ENCODE measurements around the gene ADAM12.
"Not testable (repeated sequence)": the region's sequence is repeated elsewhere in the genome, so short reads cannot be mapped to it uniquely, and the experiment has no call there.

The ADAM12 gene

DNA sequence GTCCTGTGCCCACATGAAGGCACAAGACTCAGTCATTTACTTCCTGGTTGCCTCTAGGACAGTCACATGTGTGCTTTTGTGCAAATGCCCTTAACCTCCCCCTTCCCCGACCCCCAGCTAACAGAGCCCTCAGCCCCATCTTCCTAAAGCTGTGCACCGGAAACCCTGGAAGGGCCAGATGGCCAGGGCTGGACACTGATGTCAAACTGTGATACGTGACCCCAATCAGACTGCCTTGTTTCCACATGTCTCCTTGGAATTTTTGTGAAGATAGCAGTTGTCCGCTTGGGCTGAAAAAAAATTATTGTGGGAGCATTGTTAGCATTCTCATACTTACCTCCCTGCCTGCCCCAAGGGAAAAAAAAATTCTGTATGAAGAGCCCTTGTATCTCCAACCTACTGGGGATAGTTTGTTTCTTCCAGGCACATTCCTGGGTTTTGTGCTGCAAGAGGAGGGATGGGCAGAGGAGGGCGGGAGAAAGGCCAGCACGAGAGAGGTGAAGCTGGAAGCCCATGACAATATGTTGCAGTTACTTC, 17.0 kb upstream of the ADAM12 start:
- DNase-seq, result no peak

DNA sequence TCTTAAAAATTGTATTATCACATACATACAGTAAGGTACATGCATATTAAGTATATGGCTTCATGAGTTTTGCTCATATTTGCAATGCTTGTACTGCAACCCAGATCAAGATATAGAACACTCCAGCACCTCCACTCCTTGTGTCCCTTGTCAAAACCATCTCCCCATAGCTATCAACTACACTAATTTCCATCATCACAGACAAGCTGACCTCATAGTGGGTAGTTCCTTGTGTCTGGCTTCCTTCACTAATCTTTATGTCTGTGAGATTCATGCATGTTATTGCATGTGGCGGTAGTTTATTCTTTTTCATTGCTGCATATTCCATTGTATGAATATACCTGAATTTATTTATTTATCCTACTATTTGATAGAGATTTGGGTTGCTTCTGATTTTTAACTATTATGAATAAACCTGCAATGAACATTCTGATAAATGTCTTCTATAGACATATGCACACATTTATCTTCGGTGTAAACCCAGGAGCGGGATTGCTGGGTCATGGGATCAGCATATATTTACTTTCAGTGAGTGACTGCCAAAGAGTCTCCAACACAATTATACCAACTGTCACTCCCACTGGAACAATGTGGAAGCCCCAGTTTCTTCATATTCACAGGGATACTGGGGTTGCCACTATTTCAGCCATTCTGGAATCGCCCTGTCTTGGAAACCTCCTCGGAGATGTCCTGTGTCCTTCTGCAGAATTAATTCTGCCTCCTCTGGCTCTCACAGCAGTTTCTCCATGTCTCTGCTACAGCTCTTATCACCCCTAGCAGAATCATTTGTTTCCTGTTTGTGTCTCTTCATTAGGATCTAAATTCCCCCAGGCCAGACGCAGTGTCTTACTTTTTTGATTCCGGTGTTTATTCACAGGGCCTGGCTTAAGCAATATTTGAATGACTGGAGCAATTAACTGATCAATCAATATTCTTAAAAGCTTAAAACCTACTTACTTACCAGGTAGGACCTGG, 14.7 kb upstream of the ADAM12 start:
- DNase-seq, result no peak

- no peak for DNase-seq
Observed at GRCh38 chr10:126400641-126401040, 12.4 kb upstream of the ADAM12 start.

- no peak for DNase-seq
Observed at GRCh38 chr10:126398924-126399323, 10.6 kb upstream of the ADAM12 start.

DNA sequence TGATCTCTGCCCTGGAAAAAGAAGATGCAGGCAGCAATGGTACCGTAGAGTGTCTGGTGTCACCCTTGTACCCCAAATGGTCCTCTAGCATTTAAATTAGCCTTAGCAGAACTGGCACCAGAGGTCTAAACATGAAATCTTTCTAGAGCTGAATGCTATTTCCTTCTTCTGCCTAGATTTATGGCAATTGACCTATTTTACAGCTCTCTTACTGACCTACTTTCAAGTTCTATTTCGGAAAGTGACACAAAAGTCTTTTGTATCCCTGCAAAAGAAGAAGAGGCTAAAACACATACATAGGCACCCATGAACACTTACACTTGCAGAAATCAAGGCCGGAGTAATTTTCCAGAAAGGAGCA, 10.1 kb upstream of the ADAM12 start:
- DNase-seq, result no peak

DNA sequence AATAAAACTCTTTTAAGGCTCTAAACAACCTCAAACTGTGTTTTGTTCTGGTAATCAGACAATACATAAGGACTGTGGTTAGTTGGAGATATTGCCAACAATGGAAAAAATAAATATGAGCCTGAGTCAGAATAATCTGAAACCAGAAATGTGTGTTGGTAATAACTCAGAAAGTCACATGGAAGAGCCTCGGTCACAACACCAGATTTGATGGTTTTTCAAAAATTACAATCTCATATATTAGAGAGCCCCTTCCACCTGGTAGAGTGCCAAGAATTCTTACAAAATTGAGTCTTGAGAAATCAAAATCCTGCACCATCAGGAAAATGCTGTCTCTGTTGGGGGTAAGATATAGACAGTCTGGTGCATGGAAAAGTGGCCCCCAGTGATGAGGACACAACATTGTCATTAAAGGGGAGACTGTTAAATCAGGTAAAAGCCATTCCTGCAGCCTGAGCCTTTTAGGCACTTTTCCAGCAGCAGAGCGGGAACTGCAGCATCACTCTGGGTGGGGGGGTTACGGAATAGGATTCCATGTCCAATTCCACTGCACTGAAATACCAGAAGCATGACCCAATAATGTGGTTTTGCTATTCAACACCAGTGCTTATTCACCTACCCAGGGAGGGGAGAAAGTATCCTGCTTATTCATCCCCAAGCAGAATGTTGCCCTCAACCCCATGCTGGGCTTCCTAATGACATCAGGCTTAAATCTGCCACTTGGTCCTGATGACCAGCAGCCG, 9.5 kb upstream of the ADAM12 start:
- DNase-seq, result no peak

DNA sequence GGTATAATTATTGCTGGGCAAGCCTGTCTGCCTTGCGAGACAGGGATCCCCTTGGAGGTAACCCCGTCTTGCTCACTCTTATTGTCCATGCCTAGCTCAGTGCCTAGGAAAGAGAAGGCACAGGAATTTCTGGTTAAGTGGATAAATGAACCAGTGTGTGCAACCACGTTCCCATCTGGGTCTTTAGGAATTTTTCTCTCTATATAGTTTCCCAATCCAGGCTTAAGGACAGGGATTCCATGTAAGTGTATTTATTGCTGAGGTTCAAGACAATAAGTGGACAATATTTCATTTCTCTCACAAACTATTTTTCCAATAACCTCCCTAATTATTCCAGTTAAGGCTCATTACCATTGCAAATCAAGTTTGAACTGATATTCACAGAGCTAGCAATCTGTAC, 8.9 kb upstream of the ADAM12 start:
- DNase-seq, result no peak

- DNase-seq, result no peak
Observed at GRCh38 chr10:126394948-126395347, 6.7 kb upstream of the ADAM12 start.

- no peak for DNase-seq
Observed at GRCh38 chr10:126393076-126393475, 4.8 kb upstream of the ADAM12 start.

- no peak for DNase-seq
Observed at GRCh38 chr10:126392469-126392868, 4.2 kb upstream of the ADAM12 start.

DNA sequence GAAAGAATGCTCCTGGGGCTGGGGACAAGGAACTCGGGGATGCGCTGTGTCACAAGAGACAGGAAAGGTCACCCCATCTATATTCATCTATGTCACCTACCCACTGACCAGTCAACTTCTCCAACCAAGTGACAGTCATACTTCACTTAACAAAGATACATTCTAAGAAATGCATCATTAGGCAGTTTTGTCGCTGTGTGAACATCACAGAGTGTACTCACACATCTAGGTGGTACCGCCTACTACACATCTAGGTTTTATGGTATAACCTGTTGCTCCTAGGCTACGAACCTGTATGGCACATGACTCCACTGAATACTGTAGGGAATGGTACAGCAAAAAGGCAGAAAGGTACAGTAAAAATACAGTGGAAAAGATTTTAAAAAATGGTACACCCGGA, 3.8 kb upstream of the ADAM12 start:
- no peak for DNase-seq

GRCh38 chr10:126391192-126391885, 3.1 kb upstream of the ADAM12 start:
- no peak for DNase-seq

DNA sequence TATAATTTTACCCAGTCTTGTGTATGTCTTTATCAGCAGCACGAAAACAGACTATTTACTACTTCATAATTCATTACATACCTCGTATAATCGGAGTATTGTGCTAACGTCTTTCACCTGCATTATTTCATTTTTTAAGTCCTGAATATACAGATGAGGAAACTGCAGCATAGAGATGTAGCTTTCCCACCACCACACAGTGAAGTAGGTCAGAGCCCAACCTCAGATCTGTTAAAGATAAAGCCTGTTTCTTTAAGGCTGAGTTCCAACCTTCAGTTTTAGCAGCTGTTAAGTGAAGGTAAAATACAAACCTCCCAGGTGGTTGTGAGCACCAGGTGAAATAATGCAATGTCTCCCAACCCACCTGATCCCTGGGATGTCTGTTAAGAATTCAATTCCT, 2.0 kb upstream of the ADAM12 start:
- DNase-seq, result no peak

GRCh38 chr10:126387041-126387921, 996 bp downstream of the ADAM12 start:
- DNase-seq, result no peak

DNA sequence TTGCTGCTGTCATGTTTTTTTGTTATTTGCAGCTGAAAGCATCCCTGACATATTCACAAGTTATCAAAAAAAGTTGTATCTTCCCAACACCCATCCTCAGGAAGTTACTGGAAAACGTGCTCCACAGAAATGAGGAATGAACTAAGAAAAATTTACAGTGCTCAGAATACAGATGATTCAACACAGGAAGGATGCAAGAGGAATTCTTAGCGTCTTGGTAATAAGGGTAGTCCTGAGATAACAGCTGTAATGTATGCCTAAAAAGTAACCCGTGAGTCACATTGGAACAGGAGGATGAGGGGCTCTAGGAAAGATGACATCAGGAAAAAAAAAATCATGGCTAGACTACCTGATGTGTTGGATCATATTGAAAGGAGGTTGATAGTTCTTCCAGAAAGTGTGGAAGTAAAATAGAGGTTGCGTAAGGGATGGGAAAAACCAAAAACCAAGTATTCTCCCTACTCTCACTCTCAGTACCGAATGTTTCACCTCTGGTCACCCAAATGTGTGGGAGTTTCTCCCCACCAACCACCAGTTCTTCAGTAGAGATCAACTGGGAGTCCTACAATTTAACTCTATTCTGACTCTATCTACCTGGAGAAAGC, 3.9 kb downstream of the ADAM12 start:
- no peak for DNase-seq

DNA sequence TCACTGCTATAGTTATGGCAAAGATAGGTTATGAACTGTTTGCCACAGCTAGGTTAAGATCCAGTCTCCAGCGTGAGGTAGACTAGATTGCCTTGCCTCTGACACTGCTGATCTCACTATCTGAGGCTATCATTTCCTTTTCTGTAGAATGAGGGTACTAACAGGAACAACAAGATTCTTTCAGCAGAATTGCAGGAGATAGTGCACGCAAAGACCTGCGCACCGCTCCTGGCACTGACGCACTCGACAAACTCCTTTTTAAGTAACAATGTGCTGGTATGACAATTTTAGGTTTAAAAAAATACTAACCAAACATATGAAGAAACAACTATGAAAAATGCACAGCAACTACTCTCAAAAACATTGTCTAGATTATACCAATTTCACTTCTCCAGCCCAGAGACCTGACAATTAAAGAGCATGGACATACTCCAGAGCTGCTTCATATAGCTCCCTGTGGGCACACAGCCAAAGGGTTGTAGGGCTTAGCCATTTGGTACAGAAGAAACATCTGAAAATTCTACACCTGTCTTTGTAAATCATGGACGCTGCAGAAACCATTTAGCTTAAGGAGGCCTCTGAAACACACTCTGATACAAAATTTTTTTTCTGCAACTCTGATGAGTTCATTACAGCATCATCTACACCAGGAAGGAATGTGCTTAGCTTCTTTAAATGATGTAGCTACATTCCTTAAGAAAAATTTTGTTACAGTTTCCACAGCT, 7.8 kb downstream of the ADAM12 start:
- DNase-seq, result no peak

GRCh38 chr10:126379166-126379565, 9.1 kb downstream of the ADAM12 start:
- not testable (repeated sequence) for DNase-seq

DNA sequence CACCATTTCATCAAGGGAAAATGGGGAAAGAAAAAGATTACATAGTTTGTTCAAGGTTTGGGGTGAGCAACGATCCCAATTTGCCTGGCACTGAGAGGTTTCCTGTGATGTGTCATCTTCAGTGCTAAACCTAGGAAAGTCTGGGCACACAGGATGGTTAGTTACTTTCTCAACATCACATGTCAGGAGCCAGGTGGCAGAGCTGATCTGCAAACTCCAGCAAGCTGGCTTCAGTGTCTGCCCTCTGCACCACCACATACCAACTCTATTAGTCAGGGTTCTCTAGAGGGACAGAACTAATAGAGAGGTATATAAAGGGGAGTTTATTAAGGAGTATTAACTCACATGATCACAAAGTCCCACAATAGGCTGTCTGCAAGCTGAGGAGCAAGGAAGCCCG, 11.3 kb downstream of the ADAM12 start:
- no peak for DNase-seq

GRCh38 chr10:126375926-126376554, 12.2 kb downstream of the ADAM12 start:
- no peak for DNase-seq

DNA sequence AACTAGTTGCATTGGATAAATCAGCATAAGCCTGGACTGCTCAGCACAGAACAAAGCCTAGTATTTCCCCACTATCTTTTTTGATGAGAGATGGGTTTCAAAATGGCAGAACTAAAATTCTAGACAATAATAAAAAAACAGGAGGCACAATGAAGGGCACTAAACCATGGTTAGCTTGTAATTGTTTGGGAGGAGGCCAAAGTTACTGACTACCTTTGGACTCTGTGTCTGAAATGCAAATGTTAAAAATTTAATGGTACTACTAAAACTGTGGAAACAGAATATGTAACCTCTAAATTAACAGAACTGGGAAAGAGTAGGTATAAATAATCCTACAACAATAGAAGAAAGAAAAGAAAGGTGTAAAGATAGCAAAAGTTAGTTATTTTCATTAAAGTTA, 13.0 kb downstream of the ADAM12 start:
- DNase-seq, result no peak

DNA sequence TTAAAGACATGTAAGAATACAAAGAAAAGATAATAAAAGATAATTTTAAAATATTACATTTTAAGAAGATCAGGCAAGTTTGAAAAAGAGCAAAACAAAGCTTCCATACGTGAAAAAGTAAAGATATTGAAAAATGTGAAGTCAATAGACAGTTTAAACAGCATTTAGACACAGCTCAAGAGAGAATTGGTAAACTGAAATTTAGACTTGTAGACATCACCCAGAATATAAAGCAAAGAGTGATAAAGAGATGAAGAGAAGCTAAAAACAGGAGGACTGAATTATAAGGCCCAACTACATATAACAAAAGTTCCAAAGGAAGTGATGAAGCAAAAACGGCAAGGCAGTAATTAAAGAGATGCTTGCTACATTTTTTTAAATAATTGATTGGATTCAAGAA, 13.8 kb downstream of the ADAM12 start:
- DNase-seq, result no peak
